SU-DHL-6 (cell line): ENCODE data around the gene TP53I3.

Experiments
- EZH2phosphoT487 ChIP-seq: fragments of 200-600 bp; sonication (generic), shearing (Covaris generic); conservative IDR thresholded peaks from 2 replicates; pipeline ENCODE4 v1.6.1; 2018; ENCODE audit warnings: mild to moderate bottlenecking, antibody characterized with exemption, low read length, moderate library complexity, mixed read lengths
- TF ChIP-seq, protein P1 (sequence below): fragments of 200-600 bp; sonication (generic); IDR thresholded peaks from one replicate; pipeline ENCODE4 v1.5.1; 2017; ENCODE audit warnings: antibody characterized with exemption, mild to moderate bottlenecking, low read length, moderate library complexity; ENCODE audit not compliant: insufficient read depth, poor library complexity, severe bottlenecking

DNA sequence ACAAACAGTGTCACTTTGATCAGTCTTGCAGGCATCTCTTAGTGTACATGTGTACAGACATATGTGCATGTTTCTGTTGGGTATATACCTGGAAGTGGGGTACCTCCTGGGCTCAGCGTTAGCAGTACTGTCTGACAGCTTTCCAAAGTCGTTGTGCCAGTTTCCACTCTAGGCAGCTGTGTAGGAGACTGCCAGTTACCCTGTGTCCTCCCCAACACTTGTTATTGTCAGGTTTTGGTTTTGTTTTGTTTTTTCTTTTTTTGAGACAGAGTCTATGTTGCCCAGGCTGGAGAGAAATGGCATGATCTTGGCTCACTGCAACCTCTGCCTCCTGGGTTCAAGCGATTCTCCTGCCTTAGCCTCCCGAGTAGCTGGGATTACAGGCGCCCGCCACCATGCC, 28.9 kb downstream of the TP53I3 start:
- TF ChIP-seq, protein P1, sequence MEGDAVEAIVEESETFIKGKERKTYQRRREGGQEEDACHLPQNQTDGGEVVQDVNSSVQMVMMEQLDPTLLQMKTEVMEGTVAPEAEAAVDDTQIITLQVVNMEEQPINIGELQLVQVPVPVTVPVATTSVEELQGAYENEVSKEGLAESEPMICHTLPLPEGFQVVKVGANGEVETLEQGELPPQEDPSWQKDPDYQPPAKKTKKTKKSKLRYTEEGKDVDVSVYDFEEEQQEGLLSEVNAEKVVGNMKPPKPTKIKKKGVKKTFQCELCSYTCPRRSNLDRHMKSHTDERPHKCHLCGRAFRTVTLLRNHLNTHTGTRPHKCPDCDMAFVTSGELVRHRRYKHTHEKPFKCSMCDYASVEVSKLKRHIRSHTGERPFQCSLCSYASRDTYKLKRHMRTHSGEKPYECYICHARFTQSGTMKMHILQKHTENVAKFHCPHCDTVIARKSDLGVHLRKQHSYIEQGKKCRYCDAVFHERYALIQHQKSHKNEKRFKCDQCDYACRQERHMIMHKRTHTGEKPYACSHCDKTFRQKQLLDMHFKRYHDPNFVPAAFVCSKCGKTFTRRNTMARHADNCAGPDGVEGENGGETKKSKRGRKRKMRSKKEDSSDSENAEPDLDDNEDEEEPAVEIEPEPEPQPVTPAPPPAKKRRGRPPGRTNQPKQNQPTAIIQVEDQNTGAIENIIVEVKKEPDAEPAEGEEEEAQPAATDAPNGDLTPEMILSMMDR: no peak
- TF ChIP-seq EZH2phosphoT487: no peak
